Keratinocyte (primary cell): ENCODE measurements around the gene TAOK1.

Source experiments
- CTCF ChIP-seq, 3 experiments: IDR thresholded peaks in 1 of 3; conservative IDR thresholded peaks in 1 of 3; optimal IDR thresholded peaks in 1 of 3; 2 replicates in 2 of 3; 3 replicates in 1 of 3; pipeline versions ENCODE3 to v1.5.1; 2011; ENCODE audit warnings: low read length in 3 of 3, mild to moderate bottlenecking in 3 of 3, moderate library complexity in 2 of 3, control low read depth in 1 of 3, inconsistent platforms in 1 of 3; ENCODE audit not compliant: insufficient read depth in 2 of 3; ENCODE audit errors: extremely low read depth in 1 of 3
- EZH2 ChIP-seq: IDR thresholded peaks from one replicate; pipeline ENCODE4 v1.6.1; 2012; ENCODE audit warnings: inconsistent platforms, mild to moderate bottlenecking, low read length, moderate library complexity

DNA sequence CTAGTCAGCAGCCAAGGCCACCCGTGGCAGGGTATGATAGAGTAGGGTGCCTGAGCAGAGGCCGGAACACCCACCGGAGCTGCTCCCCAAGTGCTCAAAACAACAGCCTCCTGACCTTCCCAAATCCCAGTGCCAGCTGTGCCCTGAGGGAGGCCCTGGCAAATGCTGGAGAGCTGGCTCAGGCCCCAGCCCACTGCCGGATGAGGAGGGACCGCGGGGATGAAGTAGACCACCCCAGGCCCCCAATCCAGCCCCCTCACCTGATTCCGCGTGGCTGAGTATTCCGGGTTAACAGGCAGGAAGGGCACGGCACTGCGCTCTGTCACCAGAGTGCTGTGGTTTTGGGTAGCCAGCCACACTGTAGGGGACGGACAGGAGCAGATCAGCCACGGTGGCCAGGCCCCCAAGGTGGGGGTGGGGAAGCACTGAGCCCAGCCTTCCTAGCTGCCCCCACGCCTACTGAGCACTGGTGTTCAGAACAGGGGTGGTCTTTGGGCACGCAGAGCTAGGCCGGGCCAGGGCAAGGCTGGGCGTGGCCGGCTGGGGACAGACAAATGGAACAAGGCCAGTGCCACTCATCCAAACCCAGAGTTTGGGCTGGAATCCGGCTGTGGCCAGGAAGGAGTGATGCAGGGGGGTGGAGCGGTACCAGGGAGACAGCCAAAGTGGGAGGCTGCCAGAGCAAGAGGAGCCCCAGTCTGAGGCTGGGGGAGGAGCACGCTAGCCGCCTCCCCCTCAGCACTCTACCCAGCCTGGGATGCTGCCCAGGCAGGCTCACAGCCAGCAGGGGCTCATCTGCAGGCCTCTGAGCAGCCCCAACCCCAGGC is 187.4 kb downstream of the TAOK1 start:
- no peak for TF ChIP-seq CTCF (optimal IDR thresholded peaks at IDR 0.05 in 1 of 3, IDR thresholded peaks at IDR 0.05 in 1 of 3, conservative IDR thresholded peaks at IDR 0.05 in 1 of 3; ENCODE audit: extremely low read depth in 1 of 3, insufficient read depth in 2 of 3, low read length in 3 of 3)
- TF ChIP-seq EZH2 = no peak
